ENCODE measurements around the gene CHERP.
A peak's percentile ranks its signal among the peaks of the same experiment; 100 is the strongest.
"Not testable (repeated sequence)": the region's sequence is repeated elsewhere in the genome, so short reads cannot be mapped to it uniquely, and the experiment has no call there.

Gene CHERP

GRCh38 chr19:16576690-16577530, 34.7 kb upstream of the CHERP start:
- no peak for DNase-seq

GRCh38 chr19:16575861-16576689, 33.8 kb upstream of the CHERP start:
- DNase-seq = no peak

GRCh38 chr19:16575282-16575681, 33.0 kb upstream of the CHERP start:
- DNase-seq = no peak

GRCh38 chr19:16573925-16574324, 31.7 kb upstream of the CHERP start:
- no peak for DNase-seq

- DNase-seq = no peak
Observed at GRCh38 chr19:16573296-16573695, 31.1 kb upstream of the CHERP start.

- peak; percentile 95 for DNase-seq
Observed at GRCh38 chr19:16572332-16573211, 30.3 kb upstream of the CHERP start, which contains the start of gene SLC35E1. TSS of gene SLC35E1 (minus strand) at chr19:16572415. CDS start at chr19:16572364, 51 bp downstream.

- DNase-seq = no peak
Observed at GRCh38 chr19:16571822-16572331, 29.6 kb upstream of the CHERP start.

- no peak for DNase-seq
Observed at GRCh38 chr19:16571283-16571682, 29.0 kb upstream of the CHERP start.

- no peak for DNase-seq
Observed at GRCh38 chr19:16569609-16570320, 27.5 kb upstream of the CHERP start.

GRCh38 chr19:16566702-16567101, 24.5 kb upstream of the CHERP start:
- no peak for DNase-seq

GRCh38 chr19:16566161-16566560, 23.9 kb upstream of the CHERP start:
- no peak for DNase-seq

- no peak for DNase-seq
Observed at GRCh38 chr19:16564842-16565241, 22.6 kb upstream of the CHERP start.

GRCh38 chr19:16562608-16563025, 20.4 kb upstream of the CHERP start:
- DNase-seq = no peak

GRCh38 chr19:16561382-16561781, 19.1 kb upstream of the CHERP start:
- DNase-seq = no peak

- DNase-seq = no peak
Observed at GRCh38 chr19:16559780-16560276, 17.6 kb upstream of the CHERP start.

GRCh38 chr19:16554776-16555175, 12.5 kb upstream of the CHERP start:
- DNase-seq = no peak

- not testable (repeated sequence) for DNase-seq
Observed at GRCh38 chr19:16551902-16552301, 9.7 kb upstream of the CHERP start.

GRCh38 chr19:16548956-16549355, 6.7 kb upstream of the CHERP start:
- no peak for DNase-seq

GRCh38 chr19:16544473-16545231, 2.4 kb upstream of the CHERP start:
- no peak for DNase-seq

- DNase-seq = not testable (repeated sequence)
Observed at GRCh38 chr19:16543734-16544133, 1.5 kb upstream of the CHERP start.
